ENCODE results near the gene PTPRG.
"Not testable (repeated sequence)": the region's sequence is repeated elsewhere in the genome, so short reads cannot be mapped to it uniquely, and the experiment has no call there.

The PTPRG gene

DNA sequence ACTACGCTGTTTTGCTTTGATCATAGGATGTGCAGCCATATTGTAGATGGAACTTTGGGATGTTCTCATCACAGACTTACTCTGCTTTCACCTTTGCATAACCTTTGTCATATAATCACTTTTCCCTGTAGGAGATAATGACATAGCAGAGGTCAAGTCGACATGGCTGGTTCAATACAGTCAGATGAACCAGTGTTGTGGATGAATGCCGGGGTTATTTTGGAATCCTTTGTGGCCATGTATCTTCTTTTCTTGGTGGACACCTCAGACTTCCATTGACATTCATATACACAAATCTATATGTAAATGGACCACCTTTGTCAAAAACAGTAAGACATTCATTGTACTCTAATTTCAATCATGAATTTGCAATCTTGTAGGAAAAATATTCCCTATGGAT lies 180.2 kb downstream of the PTPRG start:
- no peak for DNase-seq (ENCODE audit: extremely low read depth, low read depth)
- TF ChIP-seq, protein P1, sequence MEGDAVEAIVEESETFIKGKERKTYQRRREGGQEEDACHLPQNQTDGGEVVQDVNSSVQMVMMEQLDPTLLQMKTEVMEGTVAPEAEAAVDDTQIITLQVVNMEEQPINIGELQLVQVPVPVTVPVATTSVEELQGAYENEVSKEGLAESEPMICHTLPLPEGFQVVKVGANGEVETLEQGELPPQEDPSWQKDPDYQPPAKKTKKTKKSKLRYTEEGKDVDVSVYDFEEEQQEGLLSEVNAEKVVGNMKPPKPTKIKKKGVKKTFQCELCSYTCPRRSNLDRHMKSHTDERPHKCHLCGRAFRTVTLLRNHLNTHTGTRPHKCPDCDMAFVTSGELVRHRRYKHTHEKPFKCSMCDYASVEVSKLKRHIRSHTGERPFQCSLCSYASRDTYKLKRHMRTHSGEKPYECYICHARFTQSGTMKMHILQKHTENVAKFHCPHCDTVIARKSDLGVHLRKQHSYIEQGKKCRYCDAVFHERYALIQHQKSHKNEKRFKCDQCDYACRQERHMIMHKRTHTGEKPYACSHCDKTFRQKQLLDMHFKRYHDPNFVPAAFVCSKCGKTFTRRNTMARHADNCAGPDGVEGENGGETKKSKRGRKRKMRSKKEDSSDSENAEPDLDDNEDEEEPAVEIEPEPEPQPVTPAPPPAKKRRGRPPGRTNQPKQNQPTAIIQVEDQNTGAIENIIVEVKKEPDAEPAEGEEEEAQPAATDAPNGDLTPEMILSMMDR (IDR thresholded peaks at IDR 0.05; ENCODE audit: low read depth, low read length), result no peak

DNA sequence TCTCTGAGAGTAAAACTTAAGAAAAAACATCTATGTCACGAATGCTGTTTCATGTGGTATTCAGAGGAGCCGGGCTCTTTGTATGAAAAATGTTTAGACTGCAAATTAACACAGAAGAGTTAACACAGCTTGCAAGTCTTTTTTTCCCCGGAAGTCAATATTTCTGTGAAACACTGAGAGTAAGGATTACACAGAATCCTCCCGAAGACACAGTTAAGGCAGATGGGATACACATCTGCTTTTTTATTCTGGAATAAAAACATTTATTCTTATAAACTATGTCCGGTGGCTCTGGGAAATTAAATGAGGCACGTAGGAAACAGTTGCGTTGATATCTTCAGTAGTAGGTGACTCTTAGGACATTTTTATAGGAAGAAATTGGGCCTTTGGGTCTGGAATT lies 180.6 kb downstream of the PTPRG start:
- no peak for DNase-seq (ENCODE audit: extremely low read depth, low read depth)
- TF ChIP-seq, protein P1 (IDR thresholded peaks at IDR 0.05; ENCODE audit: low read depth, low read length), result no peak

DNA sequence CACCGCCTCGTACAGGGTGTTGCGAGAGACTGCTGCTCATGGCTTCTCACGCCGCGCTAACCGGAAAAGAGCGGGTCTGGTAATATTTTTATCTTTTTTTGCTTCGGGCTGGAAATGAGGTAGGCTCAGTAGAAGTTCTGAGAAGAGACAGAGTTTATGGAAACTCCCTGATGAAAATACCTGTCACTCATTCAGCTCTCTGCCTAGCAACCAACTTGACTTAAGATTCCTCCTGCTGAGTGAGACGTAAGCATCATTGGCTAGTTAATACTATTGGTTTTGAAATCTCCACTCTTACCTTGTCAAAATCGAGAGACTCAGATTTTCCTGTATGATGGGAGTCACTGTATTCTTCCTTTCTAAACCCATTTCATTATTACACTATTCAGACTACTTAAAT lies 181.7 kb downstream of the PTPRG start:
- DNase-seq (ENCODE audit: extremely low read depth, low read depth), result no peak

DNA sequence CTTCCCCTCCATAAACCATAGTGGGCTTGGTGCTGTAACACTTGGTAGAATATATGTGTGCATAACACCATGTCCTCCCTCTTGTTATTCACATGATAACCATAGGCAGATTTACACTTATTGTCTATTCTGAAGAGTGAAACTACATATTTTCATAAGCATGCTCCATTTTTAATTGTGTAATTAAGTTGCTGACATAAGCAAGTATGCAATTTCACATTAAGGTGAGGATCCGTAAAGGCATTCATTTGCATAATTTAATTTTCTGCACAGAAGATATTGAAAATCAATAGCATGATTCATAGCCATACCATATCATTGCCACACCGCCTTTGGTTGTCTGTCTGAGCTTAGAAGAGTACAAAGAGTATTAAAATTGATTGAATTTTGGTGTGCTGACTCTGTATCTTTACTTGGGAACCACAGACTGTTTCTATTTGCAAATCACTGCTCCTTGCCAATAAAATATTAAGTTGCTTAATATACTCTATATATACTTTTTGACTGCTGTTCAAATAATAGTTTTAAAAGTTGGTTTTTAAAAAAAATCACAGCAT lies 182.4 kb downstream of the PTPRG start:
- DNase-seq (ENCODE audit: extremely low read depth, low read depth), result no peak
- TF ChIP-seq, protein P1 (IDR thresholded peaks at IDR 0.05; ENCODE audit: low read depth, low read length), result no peak

More for the DNA sequence above, 181.7 kb downstream of the PTPRG start:
- TF ChIP-seq, protein P1 (IDR thresholded peaks at IDR 0.05; ENCODE audit: low read depth, low read length), result no peak

DNA sequence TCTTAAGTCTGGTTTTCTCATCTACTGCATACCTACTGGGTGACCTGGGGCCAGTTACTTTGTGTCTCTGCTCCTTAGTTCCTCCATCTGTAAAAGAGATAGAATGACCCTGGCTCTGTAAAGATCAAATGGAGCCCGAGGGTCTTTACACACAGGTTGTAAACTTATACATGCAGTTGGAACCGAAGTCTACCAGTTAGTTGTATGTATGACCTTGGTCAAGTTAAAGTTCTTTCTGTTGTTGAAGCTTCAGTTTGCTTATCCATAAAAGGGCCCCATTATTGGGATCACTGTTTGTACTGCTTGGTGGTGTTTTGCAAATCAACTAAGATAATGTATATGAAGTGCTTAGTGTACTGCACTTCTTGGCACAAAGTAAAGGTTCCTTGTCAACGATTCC lies 186.9 kb downstream of the PTPRG start:
- DNase-seq (ENCODE audit: extremely low read depth, low read depth), result no peak
- TF ChIP-seq, protein P1 (IDR thresholded peaks at IDR 0.05; ENCODE audit: low read depth, low read length), result no peak

DNA sequence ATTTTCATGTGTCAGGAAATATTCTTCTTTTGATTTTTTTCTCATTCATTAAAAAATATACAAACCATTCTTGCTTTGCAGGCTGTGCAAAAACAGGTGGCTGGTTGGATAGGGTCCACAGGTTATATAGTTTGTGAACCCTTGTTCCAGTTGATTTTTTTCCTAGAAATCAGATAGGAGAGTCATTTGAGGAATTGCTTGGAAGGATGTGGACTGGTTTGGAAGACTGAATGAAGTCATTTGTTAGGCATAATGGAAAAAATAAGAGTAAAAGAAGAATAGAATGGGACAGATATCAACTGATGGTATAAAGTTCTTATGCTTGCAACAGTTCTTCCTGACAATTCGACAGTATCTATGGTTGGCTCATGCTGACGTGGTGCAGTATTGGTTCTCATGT lies 189.4 kb downstream of the PTPRG start:
- no peak for DNase-seq (ENCODE audit: extremely low read depth, low read depth)
- TF ChIP-seq, protein P1 (IDR thresholded peaks at IDR 0.05; ENCODE audit: low read depth, low read length), result no peak

DNA sequence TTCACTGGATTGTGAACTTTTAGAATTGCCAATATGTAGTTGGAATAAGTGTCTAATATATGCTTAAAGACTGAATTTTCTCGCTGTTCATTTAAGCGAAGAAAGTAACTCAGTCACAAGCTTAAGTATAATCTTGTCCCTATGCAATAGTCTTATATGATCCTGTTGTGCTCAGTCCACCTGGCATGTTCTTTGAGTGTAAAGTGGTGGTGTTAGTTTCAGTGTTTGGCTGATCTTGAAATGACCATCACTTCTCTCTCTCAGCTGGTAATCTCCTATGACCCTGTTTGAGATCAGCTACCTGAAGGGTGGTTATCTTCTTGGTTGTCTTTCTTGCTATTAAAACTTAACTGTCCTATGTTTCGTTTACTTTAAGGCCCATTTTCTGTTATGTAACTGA lies 197.5 kb downstream of the PTPRG start:
- DNase-seq (ENCODE audit: extremely low read depth, low read depth), result no peak
- TF ChIP-seq, protein P1 (IDR thresholded peaks at IDR 0.05; ENCODE audit: low read depth, low read length), result no peak

DNA sequence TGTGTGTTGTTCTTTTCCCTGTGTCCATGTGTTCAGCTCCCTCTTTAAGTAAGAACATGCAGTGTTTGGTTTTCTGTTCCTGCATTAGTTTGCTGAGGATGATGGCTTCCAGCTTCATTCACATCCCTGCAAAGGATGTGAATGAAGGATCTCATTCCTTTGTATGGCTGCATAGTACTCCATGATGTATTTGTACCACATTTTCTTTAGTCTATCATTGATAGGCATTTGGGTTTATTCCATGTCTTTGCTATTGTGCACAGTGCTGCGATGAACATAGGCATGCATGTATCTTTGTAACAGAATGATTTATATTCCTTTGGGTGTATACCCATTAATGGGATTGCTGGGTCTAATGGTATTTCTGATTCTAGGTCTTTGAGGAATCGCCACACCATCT lies 199.4 kb downstream of the PTPRG start:
- not testable (repeated sequence) for DNase-seq (ENCODE audit: extremely low read depth, low read depth)
